Endothelial cell of umbilical vein (primary cell): ENCODE measurements around the gene GULP1. TPM values are rescaled to one million over a fixed set of nuclear protein-coding genes. Genes with fewer than 3 reads are reported as not detected.

Experiments
- BruUV-seq: library from RNA; stranded (reverse); fragments of 400-500 nt; replicated peaks from 2 replicates; lab custom pipeline; 2021; lab: Mats Ljungman, UMichigan
- CTCF ChIA-PET: fragments of 300-600, 350-600 bp; sonication (Branson Sonifier 250); formaldehyde crosslinking; loops from one replicate; lab custom pipeline; 2021; ENCODE audit warnings: antibody characterized with exemption, inconsistent platforms; lab: Charles Lee
- POLR2A ChIA-PET: fragments of 300-600, 350-600 bp; sonication (Branson Sonifier 250); formaldehyde crosslinking; loops from one replicate; lab custom pipeline; 2021; ENCODE audit warnings: antibody characterized with exemption, inconsistent platforms; lab: Charles Lee
- DNase-seq: peaks from one replicate; pipeline ENCODE4 v3.0.0-alpha.2; 2011; ENCODE audit warnings: low read depth, low spot score
- FAIRE-seq: peaks from 2 replicates; lab custom pipeline; 2011; peaks lifted over from hg19 to GRCh38; lab: Jason Lieb, UNC
- H2AFZ ChIP-seq: 2 replicates; pipeline ENCODE4 v1.6.0; 2012; ENCODE audit warnings: low read depth, low read length, control low read depth, inconsistent platforms
- H3K27ac ChIP-seq: 2 replicates; pipeline ENCODE4 v1.5.1; 2011; ENCODE audit warnings: low read depth, mild to moderate bottlenecking, control low read depth, low read length, moderate library complexity; ENCODE audit not compliant: insufficient read depth
- H3K27me3 ChIP-seq, 2 experiments: 2 replicates each; pipeline versions ENCODE4 v1.6.0 to v1.6.1; 2011; ENCODE audit warnings: low read length in 2 of 2, mixed read lengths in 1 of 2; ENCODE audit not compliant: control insufficient read depth in 2 of 2, insufficient read depth in 2 of 2
- H3K36me3 ChIP-seq, 2 experiments: 2 replicates in 1 of 2; 3 replicates in 1 of 2; pipeline ENCODE4 v1.5.1; 2011; ENCODE audit warnings: low read length in 2 of 2, mild to moderate bottlenecking in 1 of 2, moderate library complexity in 1 of 2; ENCODE audit not compliant: control insufficient read depth in 2 of 2, insufficient read depth in 2 of 2; ENCODE audit errors: extremely low read depth in 1 of 2
- H3K4me1 ChIP-seq: 3 replicates; pipeline ENCODE4 v1.5.1; 2011; ENCODE audit warnings: mild to moderate bottlenecking, low read length; ENCODE audit not compliant: control insufficient read depth, insufficient read depth; ENCODE audit errors: extremely low read depth
- H3K4me2 ChIP-seq: 2 replicates; pipeline ENCODE4 v1.6.1; 2011; ENCODE audit warnings: low read length, control low read depth, mixed read lengths; ENCODE audit not compliant: insufficient read depth
- H3K4me3 ChIP-seq, 3 experiments: fragments of 200-600 bp in 1 of 3; sonication (generic), shearing (Covaris generic) in 1 of 3; replicated peaks in 1 of 3; 2 replicates each; pipeline ENCODE4 v1.5.1; 2011 to 2016; ENCODE audit warnings: control low read depth in 3 of 3, low read length in 3 of 3, mild to moderate bottlenecking in 2 of 3, inconsistent platforms in 1 of 3, low read depth in 1 of 3, moderate library complexity in 1 of 3; ENCODE audit not compliant: insufficient read depth in 1 of 3
- H3K79me2 ChIP-seq: 2 replicates; pipeline ENCODE4 v1.6.0; 2012; ENCODE audit warnings: low read length, inconsistent platforms; ENCODE audit not compliant: control insufficient read depth, insufficient read depth
- H3K9ac ChIP-seq: replicated peaks from 2 replicates; pipeline ENCODE3; 2011; ENCODE audit warnings: low read length, control low read depth; ENCODE audit not compliant: insufficient read depth; ENCODE audit errors: extremely low read depth
- H3K9me1 ChIP-seq: replicated peaks from 3 replicates; pipeline ENCODE4 v1.6.0; 2011; ENCODE audit warnings: mild to moderate bottlenecking, low read length; ENCODE audit not compliant: control insufficient read depth, insufficient read depth; ENCODE audit errors: extremely low read depth
- H3K9me3 ChIP-seq: replicated peaks from 2 replicates; pipeline ENCODE4 v1.5.1; 2012; ENCODE audit warnings: low read length, inconsistent platforms; ENCODE audit not compliant: control insufficient read depth, insufficient read depth
- H4K20me1 ChIP-seq: replicated peaks from 2 replicates; pipeline ENCODE3; 2011; ENCODE audit warnings: mild to moderate bottlenecking, low read length; ENCODE audit not compliant: control insufficient read depth, insufficient read depth; ENCODE audit errors: extremely low read depth
- EZH2 ChIP-seq: IDR thresholded peaks from 2 replicates; pipeline ENCODE4 v1.6.1; 2012; ENCODE audit warnings: borderline replicate concordance, low read depth, mild to moderate bottlenecking, moderate library complexity, low read length, inconsistent platforms; ENCODE audit not compliant: severe bottlenecking
- FOS ChIP-seq: IDR thresholded peaks from 2 replicates; pipeline ENCODE4 v1.6.1; 2011; ENCODE audit warnings: mild to moderate bottlenecking, low read length, moderate library complexity, borderline replicate concordance; ENCODE audit not compliant: insufficient read depth
- GATA2 ChIP-seq: IDR thresholded peaks from 2 replicates; pipeline ENCODE4 v1.7.0; 2011; ENCODE audit warnings: low read depth, mild to moderate bottlenecking, moderate library complexity, mixed read lengths, low read length; ENCODE audit not compliant: insufficient read length, insufficient read depth
- JUN ChIP-seq: IDR thresholded peaks from 2 replicates; pipeline ENCODE4 v1.6.1; 2011; ENCODE audit warnings: borderline replicate concordance, low read depth; ENCODE audit not compliant: insufficient read length, insufficient read depth
- MYC ChIP-seq: IDR thresholded peaks from one replicate; pipeline ENCODE4 v1.6.1; 2011; ENCODE audit warnings: mild to moderate bottlenecking, low read depth, low read length
- POLR2A ChIP-seq: IDR thresholded peaks from 2 replicates; pipeline ENCODE4 v1.6.1; 2012; ENCODE audit warnings: low read depth, mild to moderate bottlenecking, control low read depth, low read length
- POLR2AphosphoS5 ChIP-seq: IDR thresholded peaks from 2 replicates; pipeline ENCODE4 v1.6.1; 2012; ENCODE audit warnings: low read depth, mild to moderate bottlenecking, control low read depth, low read length, moderate library complexity; ENCODE audit not compliant: insufficient read depth
- dilution Hi-C: fragments of 300-500 bp; cut with MboI; formaldehyde crosslinking; loops from one replicate; pipeline ENCODE4 v1.15.0; 2019; ENCODE audit warnings: low sequenced_read_pairs; ENCODE audit not compliant: extremely low pct_ligation_motif_present
- intact Hi-C: fragments of 100-400 bp; cut with micrococcal nuclease; formaldehyde crosslinking; loops from one replicate; pipeline ENCODE4 v1.10.0; 2022
- polyA plus RNA-seq, 4 experiments: library from polyadenylated mRNA; depleted of rRNA in 3 of 4; stranded (reverse) in 3 of 4; unstranded in 1 of 4; fragments of >200 nt; gene quantifications; 2 replicates each; pipeline versions ENCODE4 v1.2.1 to v1.2.3, GENCODE V29; 2011 to 2012; ENCODE audit warnings: missing spikeins in 1 of 4
- total RNA-seq: library from RNA; stranded (reverse); gene quantifications from 2 replicates; pipeline ENCODE4 v1.2.3, GENCODE V29; 2021
- TF ChIP-seq, protein P1 (sequence below): IDR thresholded peaks from 2 replicates; pipeline ENCODE4 v1.6.1; 2011; ENCODE audit not compliant: insufficient read depth, insufficient read length
- TF ChIP-seq, protein P2 (sequence below), 2 donors: IDR thresholded peaks; 1 replicate in 1 of 2; 2 replicates in 1 of 2; pipeline ENCODE4 v1.5.1; 2011; ENCODE audit warnings: low read length in 2 of 2, mild to moderate bottlenecking in 2 of 2, moderate library complexity in 2 of 2, control low read depth in 1 of 2, inconsistent platforms in 1 of 2, low read depth in 1 of 2; ENCODE audit not compliant: insufficient read depth in 1 of 2; ENCODE audit errors: extremely low read depth in 1 of 2

GULP1 gene
- total and polyA plus RNA-seq, 2 donors (not counting 3 experiments of a cell fraction or from before 2014, with no cell fraction given), result 24.4 to 53.8 TPM

DNA sequence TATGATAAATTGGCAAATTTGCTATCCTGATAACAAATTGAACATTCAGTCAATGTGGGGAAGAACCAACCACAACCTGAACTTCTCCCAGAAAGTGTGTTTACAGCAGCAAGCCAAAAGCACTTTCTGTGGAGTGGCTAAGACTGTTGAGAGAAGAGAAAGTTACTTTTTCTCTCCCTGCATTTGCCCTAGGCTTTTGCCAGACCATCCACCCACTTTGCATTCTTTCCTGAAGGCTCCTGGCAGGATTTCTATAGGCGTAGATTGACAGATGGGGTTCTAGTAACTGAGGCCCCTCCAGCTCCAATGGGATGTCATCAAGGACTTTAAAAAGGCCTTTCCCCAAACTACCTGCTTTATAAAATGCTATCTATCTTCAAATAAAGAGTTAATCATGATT, 215.2 kb downstream of the GULP1 start:
- H2AFZ ChIP-seq, result no peak overlapping the region
- CTCF ChIA-PET, result interaction anchor here (6.3 kb wide), 1 partner anchor 925 kb away, joined by 53 read pairs; no protein-coding TSS in a partner anchor
- no peaks in the 10 kb centered on the region for H3K9me3 ChIP-seq
- no peaks in the 10 kb centered on the region for H3K36me3 ChIP-seq
- no peak for DNase-seq
- intact Hi-C loops, result no loop called here
- POLR2A ChIA-PET, result no interaction called here
- H3K9ac ChIP-seq, result no peak overlapping the region
- dilution Hi-C loops, result no loop called here
- H4K20me1 ChIP-seq, result no peaks in the 10 kb centered on the region
- BruUV-seq, result no TSS peak
- H3K4me1 ChIP-seq, result no peaks in the 10 kb centered on the region
- H3K9me1 ChIP-seq, result no peaks in the 10 kb centered on the region
- H3K4me2 ChIP-seq, result no peak overlapping the region
- no peaks in the 10 kb centered on the region for H3K27me3 ChIP-seq
- no peak for TF ChIP-seq EZH2
- TF ChIP-seq JUN, result no peak
- no peak overlapping the region for H3K4me3 ChIP-seq
- no peak overlapping the region for H3K27ac ChIP-seq
- H3K79me2 ChIP-seq, result no peaks in the 10 kb centered on the region
- no peak for FAIRE-seq

DNA sequence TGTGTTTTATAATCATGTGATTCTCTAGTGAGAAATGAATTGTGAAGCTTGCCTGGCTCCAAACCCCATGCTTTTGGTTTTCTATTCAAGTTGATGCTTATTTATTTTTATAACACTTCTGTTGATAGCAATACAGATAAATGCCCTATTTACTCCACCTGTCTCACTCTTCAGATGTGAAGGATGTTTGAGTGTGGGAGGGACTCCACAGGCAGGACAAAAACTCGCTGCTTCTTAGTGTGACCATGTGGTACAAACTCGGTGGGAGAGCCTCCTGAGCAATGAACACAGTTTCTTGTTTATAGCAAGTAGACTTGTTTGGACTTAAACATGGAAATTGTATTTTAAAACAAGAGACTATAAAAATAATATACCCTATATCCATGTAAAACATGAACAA, 219.7 kb downstream of the GULP1 start:
- Histone ChIP-seq H3K79me2 (no peaks in the 10 kb centered on the region), H3K36me3 (no peaks in the 10 kb centered on the region), H3K9ac (no peak overlapping the region), H3K27me3 (no peaks in the 10 kb centered on the region), H3K27ac (no peak overlapping the region), H3K9me1 (no peaks in the 10 kb centered on the region), H3K4me1 (peaks cover 2% of the 10 kb centered on the region), H3K4me2 (no peak overlapping the region), H3K9me3 (no peaks in the 10 kb centered on the region), H3K4me3 (no peak overlapping the region), H2AFZ (no peak overlapping the region), H4K20me1 (no peaks in the 10 kb centered on the region)
- TF ChIP-seq POLR2A, result no peak
- TF ChIP-seq POLR2AphosphoS5, result no peak
- TF ChIP-seq, protein P1, sequence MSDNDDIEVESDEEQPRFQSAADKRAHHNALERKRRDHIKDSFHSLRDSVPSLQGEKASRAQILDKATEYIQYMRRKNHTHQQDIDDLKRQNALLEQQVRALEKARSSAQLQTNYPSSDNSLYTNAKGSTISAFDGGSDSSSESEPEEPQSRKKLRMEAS, result no peak
- TF ChIP-seq, protein P2, sequence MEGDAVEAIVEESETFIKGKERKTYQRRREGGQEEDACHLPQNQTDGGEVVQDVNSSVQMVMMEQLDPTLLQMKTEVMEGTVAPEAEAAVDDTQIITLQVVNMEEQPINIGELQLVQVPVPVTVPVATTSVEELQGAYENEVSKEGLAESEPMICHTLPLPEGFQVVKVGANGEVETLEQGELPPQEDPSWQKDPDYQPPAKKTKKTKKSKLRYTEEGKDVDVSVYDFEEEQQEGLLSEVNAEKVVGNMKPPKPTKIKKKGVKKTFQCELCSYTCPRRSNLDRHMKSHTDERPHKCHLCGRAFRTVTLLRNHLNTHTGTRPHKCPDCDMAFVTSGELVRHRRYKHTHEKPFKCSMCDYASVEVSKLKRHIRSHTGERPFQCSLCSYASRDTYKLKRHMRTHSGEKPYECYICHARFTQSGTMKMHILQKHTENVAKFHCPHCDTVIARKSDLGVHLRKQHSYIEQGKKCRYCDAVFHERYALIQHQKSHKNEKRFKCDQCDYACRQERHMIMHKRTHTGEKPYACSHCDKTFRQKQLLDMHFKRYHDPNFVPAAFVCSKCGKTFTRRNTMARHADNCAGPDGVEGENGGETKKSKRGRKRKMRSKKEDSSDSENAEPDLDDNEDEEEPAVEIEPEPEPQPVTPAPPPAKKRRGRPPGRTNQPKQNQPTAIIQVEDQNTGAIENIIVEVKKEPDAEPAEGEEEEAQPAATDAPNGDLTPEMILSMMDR (IDR thresholded peaks at IDR 0.05; ENCODE audit: extremely low read depth in 1 of 2, insufficient read depth in 1 of 2, low read depth in 1 of 2, low read length in 2 of 2), result no peak
- no peak for TF ChIP-seq EZH2
- TF ChIP-seq GATA2, result no peak
- TF ChIP-seq JUN, result no peak
- no peak for TF ChIP-seq FOS
- TF ChIP-seq MYC, result no peak
- no peak for DNase-seq
- CTCF ChIA-PET, result interaction anchor here (1.0 to 6.3 kb wide), 7 partner anchors 143 to 929 kb away, joined by 3 to 53 read pairs (median 7); partner anchors contain the start of gene GULP1
- no TSS peak for BruUV-seq
- intact Hi-C loops, result loop anchor here (5.0 kb wide), 3 partner anchors 129 to 914 kb away; no protein-coding TSS in a partner anchor
- FAIRE-seq, result no peak
- dilution Hi-C loops, result no loop called here
- POLR2A ChIA-PET, result no interaction called here
